ENCODE data around the gene KIZ. TPM values are rescaled to one million over a fixed set of nuclear protein-coding genes. Genes with fewer than 3 reads are reported as not detected.

KIZ gene
- total RNA-seq, 4 donors from 2014 or later = 46.7 to 73.0 (median 48.6) TPM

- TF ChIP-seq CTCF (IDR thresholded peaks at IDR 0.05) = no peak
- TF ChIP-seq POLR2A (IDR thresholded peaks at IDR 0.05) = no peak
- Histone ChIP-seq H3K27me3 (no peaks in the 10 kb centered on the region), H3K36me3 (no peaks in the 10 kb centered on the region), H3K4me3 (replicated peaks in 1 of 3) (no peak overlapping the region), H3K4me1 (no peaks in the 10 kb centered on the region), H3K27ac (no peak overlapping the region), H3K9me3 (no peaks in the 10 kb centered on the region)
- intact Hi-C loops (cut with DNase I) = no loop called here
- no CpG with 5 or more reads among the region's 5 CpGs for WGBS, 2 donors
- DNase-seq = no peak
Measured at GRCh38 chr20:21266191-21266536, 140.3 kb downstream of the KIZ start.

- Histone ChIP-seq H3K9me3 (no peaks in the 10 kb centered on the region), H3K4me3 (replicated peaks in 1 of 3) (no peak overlapping the region), H3K4me1 (no peaks in the 10 kb centered on the region), H3K27me3 (no peaks in the 10 kb centered on the region), H3K36me3 (no peaks in the 10 kb centered on the region), H3K27ac (no peak overlapping the region)
- WGBS, 2 donors = 68 to 80% methylated on average over 2 of the region's 2 CpGs
- TF ChIP-seq CTCF (IDR thresholded peaks at IDR 0.05) (no peak), POLR2A (IDR thresholded peaks at IDR 0.05) (no peak)
- intact Hi-C loops (cut with DNase I) = no loop called here
- DNase-seq = no peak
Measured at GRCh38 chr20:21269772-21270171, 143.9 kb downstream of the KIZ start.

GRCh38 chr20:21270806-21271205, 144.9 kb downstream of the KIZ start:
- H3K27me3 ChIP-seq = no peaks in the 10 kb centered on the region
- no peaks in the 10 kb centered on the region for H3K36me3 ChIP-seq
- H3K4me3 ChIP-seq (replicated peaks in 1 of 3) = no peak overlapping the region
- no peaks in the 10 kb centered on the region for H3K9me3 ChIP-seq
- H3K27ac ChIP-seq = no peak overlapping the region
- WGBS, 2 donors = 85% methylated on average over 8 of the region's 8 CpGs
- DNase-seq = no peak
- no peak for TF ChIP-seq POLR2A (IDR thresholded peaks at IDR 0.05)
- TF ChIP-seq CTCF (IDR thresholded peaks at IDR 0.05) = no peak
- no peaks in the 10 kb centered on the region for H3K4me1 ChIP-seq
- intact Hi-C loops (cut with DNase I) = no loop called here

GRCh38 chr20:21272279-21272678, 146.4 kb downstream of the KIZ start:
- Histone ChIP-seq H3K27me3 (no peaks in the 10 kb centered on the region), H3K27ac (no peak overlapping the region), H3K9me3 (no peaks in the 10 kb centered on the region), H3K36me3 (no peaks in the 10 kb centered on the region), H3K4me3 (replicated peaks in 1 of 3) (no peak overlapping the region), H3K4me1 (no peaks in the 10 kb centered on the region)
- intact Hi-C loops (cut with DNase I) = no loop called here
- DNase-seq = no peak
- TF ChIP-seq POLR2A (IDR thresholded peaks at IDR 0.05) (no peak), CTCF (IDR thresholded peaks at IDR 0.05) (no peak)

GRCh38 chr20:21272679-21273078, 146.8 kb downstream of the KIZ start:
- Histone ChIP-seq H3K27ac (no peak overlapping the region), H3K4me1 (no peaks in the 10 kb centered on the region), H3K9me3 (no peaks in the 10 kb centered on the region), H3K36me3 (no peaks in the 10 kb centered on the region), H3K27me3 (no peaks in the 10 kb centered on the region), H3K4me3 (replicated peaks in 1 of 3) (no peak overlapping the region)
- no peak for DNase-seq
- WGBS, 2 donors = 79 to 93% methylated on average over 3 of the region's 3 CpGs
- TF ChIP-seq POLR2A (IDR thresholded peaks at IDR 0.05) (no peak), CTCF (IDR thresholded peaks at IDR 0.05) (no peak)
- intact Hi-C loops (cut with DNase I) = no loop called here
